H9 (cell line): ENCODE measurements around the gene TRIM39. TPM values are rescaled to one million over a fixed set of nuclear protein-coding genes. Genes with fewer than 3 reads are reported as not detected.

ENCODE experiments used
- DNase-seq: peaks from one replicate; pipeline ENCODE4 v3.0.0-alpha.2; 2017
- H2AFZ ChIP-seq: one replicate; pipeline ENCODE4 v1.6.1; 2013; ENCODE audit warnings: mild to moderate bottlenecking, low read length, control low read depth, moderate library complexity
- H2AK5ac ChIP-seq: 2 replicates; pipeline ENCODE4 v1.6.1; 2013; ENCODE audit warnings: low read length, control low read depth, mixed read lengths; ENCODE audit not compliant: insufficient read length
- H2BK120ac ChIP-seq: one replicate; pipeline ENCODE4 v1.6.1; 2013; ENCODE audit warnings: low read depth, mild to moderate bottlenecking, low read length, control low read depth, inconsistent platforms; ENCODE audit not compliant: poor library complexity, severe bottlenecking
- H2BK12ac ChIP-seq: 2 replicates; pipeline ENCODE4 v1.6.1; 2013; ENCODE audit warnings: low read length, control low read depth, mixed read lengths, low read depth; ENCODE audit not compliant: insufficient read length
- H2BK15ac ChIP-seq: 2 replicates; pipeline ENCODE4 v1.6.1; 2013; ENCODE audit warnings: low read depth, low read length, control low read depth
- H2BK20ac ChIP-seq: one replicate; pipeline ENCODE4 v1.6.1; 2013; ENCODE audit warnings: low read depth, mild to moderate bottlenecking, low read length, control low read depth, inconsistent platforms; ENCODE audit not compliant: poor library complexity, severe bottlenecking
- H2BK5ac ChIP-seq: 2 replicates; pipeline ENCODE4 v1.6.1; 2013; ENCODE audit warnings: low read length, control low read depth, mixed read lengths; ENCODE audit not compliant: insufficient read length
- H3K14ac ChIP-seq: 2 replicates; pipeline ENCODE4 v1.6.1; 2013; ENCODE audit warnings: low read length, control low read depth; ENCODE audit not compliant: insufficient read depth
- H3K18ac ChIP-seq: 2 replicates; pipeline ENCODE4 v1.6.1; 2013; ENCODE audit warnings: low read depth, mild to moderate bottlenecking, mixed read lengths, low read length, control low read depth; ENCODE audit not compliant: insufficient read length
- H3K23ac ChIP-seq: 2 replicates; pipeline ENCODE4 v1.6.1; 2013; ENCODE audit warnings: low read length, control low read depth, mixed read lengths, low read depth; ENCODE audit not compliant: insufficient read length
- H3K23me2 ChIP-seq: 2 replicates; pipeline ENCODE4 v1.6.1; 2013; ENCODE audit warnings: low read depth, mild to moderate bottlenecking, mixed read lengths, low read length, control low read depth; ENCODE audit not compliant: insufficient read length, poor library complexity, severe bottlenecking
- H3K27ac ChIP-seq: 2 replicates; pipeline ENCODE4 v1.5.1; 2013; ENCODE audit warnings: low read length, control low read depth, mixed read lengths, low read depth; ENCODE audit not compliant: insufficient read length
- H3K27me3 ChIP-seq: 2 replicates; pipeline ENCODE4 v1.6.1; 2013; ENCODE audit warnings: low read length, control low read depth, inconsistent platforms; ENCODE audit not compliant: insufficient read depth
- H3K4ac ChIP-seq: 2 replicates; pipeline ENCODE4 v1.6.1; 2013; ENCODE audit warnings: low read depth, mild to moderate bottlenecking, control low read depth, inconsistent platforms, low read length, moderate library complexity
- H3K4me1 ChIP-seq: 2 replicates; pipeline ENCODE4 v1.6.1; 2013; ENCODE audit warnings: low read length, control low read depth, inconsistent platforms; ENCODE audit not compliant: insufficient read depth
- H3K4me2 ChIP-seq: 2 replicates; pipeline ENCODE4 v1.6.1; 2013; ENCODE audit warnings: low read length, control low read depth, mixed read lengths; ENCODE audit not compliant: insufficient read length, insufficient read depth
- H3K56ac ChIP-seq: 2 replicates; pipeline ENCODE4 v1.6.1; 2013; ENCODE audit warnings: low read depth, mild to moderate bottlenecking, mixed read lengths, low read length, control low read depth; ENCODE audit not compliant: insufficient read length
- H3K79me1 ChIP-seq: 2 replicates; pipeline ENCODE4 v1.6.1; 2013; ENCODE audit warnings: low read depth, mild to moderate bottlenecking, moderate library complexity, low read length, control low read depth, inconsistent platforms; ENCODE audit not compliant: insufficient read depth, poor library complexity, severe bottlenecking
- H3K79me2 ChIP-seq: 2 replicates; pipeline ENCODE4 v1.6.1; 2013; ENCODE audit warnings: low read length, control low read depth, inconsistent platforms; ENCODE audit not compliant: insufficient read depth
- H3K9ac ChIP-seq: 2 replicates; pipeline ENCODE4 v1.6.1; 2013; ENCODE audit warnings: low read length, control low read depth, mixed read lengths; ENCODE audit not compliant: insufficient read length; ENCODE audit errors: extremely low read depth
- H3K9me3 ChIP-seq: one replicate; pipeline ENCODE4 v1.6.1; 2013; ENCODE audit warnings: low read depth, low read length, inconsistent platforms; ENCODE audit not compliant: control insufficient read depth
- H3T11ph ChIP-seq: one replicate; pipeline ENCODE4 v1.6.1; 2013; ENCODE audit warnings: mild to moderate bottlenecking, low read length, control low read depth, inconsistent platforms
- H4K20me1 ChIP-seq: one replicate; pipeline ENCODE4 v1.6.1; 2013; ENCODE audit not compliant: control insufficient read depth, insufficient read length, insufficient read depth
- H4K5ac ChIP-seq: 2 replicates; pipeline ENCODE4 v1.6.1; 2013; ENCODE audit warnings: low read depth, mild to moderate bottlenecking, mixed read lengths, low read length, control low read depth; ENCODE audit not compliant: insufficient read length
- H4K8ac ChIP-seq: replicated peaks from 2 replicates; pipeline ENCODE4 v1.6.1; 2013; ENCODE audit warnings: low read length, control low read depth, mixed read lengths, low read depth; ENCODE audit not compliant: insufficient read length
- H4K91ac ChIP-seq: 2 replicates; pipeline ENCODE4 v1.6.1; 2013; ENCODE audit warnings: low read depth, mild to moderate bottlenecking, moderate library complexity, mixed read lengths, low read length, control low read depth; ENCODE audit not compliant: insufficient read length
- H3K27ac Mint-ChIP-seq, 3 experiments: 2 replicates in 2 of 3; 3 replicates in 1 of 3; pipeline ENCODE4 v1.8.0; 2020 to 2021; ENCODE audit warnings: mixed read lengths in 3 of 3, mild to moderate bottlenecking in 1 of 3, moderate library complexity in 1 of 3
- H3K27me3 Mint-ChIP-seq: 2 replicates; pipeline ENCODE4 v1.8.0; 2021; ENCODE audit warnings: low read depth, mild to moderate bottlenecking, moderate library complexity, mixed read lengths
- H3K36me3 Mint-ChIP-seq, 3 experiments: 2 replicates in 2 of 3; 3 replicates in 1 of 3; pipeline ENCODE4 v1.8.0; 2020 to 2021; ENCODE audit warnings: low read depth in 3 of 3, mixed read lengths in 3 of 3; ENCODE audit not compliant: insufficient read depth in 1 of 3
- H3K4me1 Mint-ChIP-seq, 2 experiments: 2 replicates each; pipeline ENCODE4 v1.8.0; 2020; ENCODE audit warnings: mixed read lengths in 2 of 2
- H3K4me3 Mint-ChIP-seq, 2 experiments: 2 replicates in 1 of 2; 3 replicates in 1 of 2; pipeline ENCODE4 v1.8.0; 2020 to 2021; ENCODE audit warnings: mild to moderate bottlenecking in 2 of 2, mixed read lengths in 2 of 2, moderate library complexity in 1 of 2
- H3K9me3 Mint-ChIP-seq, 2 experiments: 2 replicates in 1 of 2; 3 replicates in 1 of 2; pipeline ENCODE4 v1.8.0; 2020; ENCODE audit warnings: mild to moderate bottlenecking in 2 of 2, mixed read lengths in 2 of 2, moderate library complexity in 1 of 2
- CTCF ChIP-seq: fragments of 200-600 bp; sonication (generic); conservative IDR thresholded peaks from 3 replicates; pipeline ENCODE4 v1.8.0; 2021; ENCODE audit warnings: antibody characterized with exemption, mild to moderate bottlenecking
- WGBS: extraction: QIAGEN DNeasy Blood & Tissue Kit; methylation state at CpG from one replicate; pipeline ENCODE4 v1.1.7; 2013; ENCODE audit warnings: missing lambda C conversion rate, low lambda C conversion rate, mixed read lengths; ENCODE audit not compliant: insufficient read length; ENCODE audit errors: extremely low coverage; 5-methylcytosine and 5-hydroxymethylcytosine counted together
- total RNA-seq: library from RNA; stranded (reverse); gene quantifications from 2 replicates; pipeline ENCODE4 v1.2.1, GENCODE V29; 2021

TRIM39 gene
- total RNA-seq, 1 experiment from 2014 or later: 26.2 TPM

GRCh38 chr6:30341218-30341617, 14.5 kb downstream of the TRIM39 start:
- H3K27me3 ChIP-seq: no peaks in the 10 kb centered on the region

More at GRCh38 chr6:30341218-30341617, 14.5 kb downstream of the TRIM39 start:
- Histone ChIP-seq H3K9me3 (no peaks in the 10 kb centered on the region), H3K27ac (no peak overlapping the region), H2AK5ac (no peak overlapping the region), H4K8ac (no peak overlapping the region), H2BK120ac (no peak overlapping the region), H3K4me1 (no peaks in the 10 kb centered on the region), H3K23ac (no peak overlapping the region), H4K20me1 (no peaks in the 10 kb centered on the region), H3K79me1 (no peaks in the 10 kb centered on the region), H3K4me2 (no peak overlapping the region), H3K23me2 (no peaks in the 10 kb centered on the region), H3K79me2 (no peaks in the 10 kb centered on the region), H3K14ac (no peak overlapping the region), H3K4ac (no peak overlapping the region), H3K56ac (no peak overlapping the region), H3T11ph (no peak overlapping the region), H3K18ac (no peak overlapping the region), H4K91ac (no peak overlapping the region), H2AFZ (no peak overlapping the region), H3K9ac (no peak overlapping the region), H2BK15ac (no peak overlapping the region), H2BK12ac (no peak overlapping the region), H4K5ac (no peak overlapping the region), H2BK5ac (no peak overlapping the region), H2BK20ac (no peak overlapping the region)
- H3K4me3 Mint-ChIP-seq: no peak overlapping the region
- no peaks in the 10 kb centered on the region for H3K9me3 Mint-ChIP-seq
- DNase-seq: no peak
- TF ChIP-seq CTCF: no peak
- peaks cover 12 to 48% (median 44%) of the 10 kb centered on the region in 3 experiments for H3K36me3 Mint-ChIP-seq
- H3K27ac Mint-ChIP-seq: no peak overlapping the region
- no peaks in the 10 kb centered on the region for H3K27me3 Mint-ChIP-seq
- no CpG with 5 or more reads among the region's 3 CpGs for WGBS
- H3K4me1 Mint-ChIP-seq: peaks cover 10% of the 10 kb centered on the region in 2 experiments
